Measurements from ENCODE around the gene C19orf38. TPM values are rescaled to one million over a fixed set of nuclear protein-coding genes. Genes with fewer than 3 reads are reported as not detected.
"Not testable (repeated sequence)": the region's sequence is repeated elsewhere in the genome, so short reads cannot be mapped to it uniquely, and the experiment has no call there.

The C19orf38 gene
- total RNA-seq, 1 experiment from 2014 or later: not detected

- no peak for DNase-seq (ENCODE audit: low spot score)
- in situ Hi-C loops (cut with HindIII; ENCODE audit: low sequenced_read_pairs): no loop called here
Observed at GRCh38 chr19:10839114-10840050, 8.8 kb upstream of the C19orf38 start.

DNA sequence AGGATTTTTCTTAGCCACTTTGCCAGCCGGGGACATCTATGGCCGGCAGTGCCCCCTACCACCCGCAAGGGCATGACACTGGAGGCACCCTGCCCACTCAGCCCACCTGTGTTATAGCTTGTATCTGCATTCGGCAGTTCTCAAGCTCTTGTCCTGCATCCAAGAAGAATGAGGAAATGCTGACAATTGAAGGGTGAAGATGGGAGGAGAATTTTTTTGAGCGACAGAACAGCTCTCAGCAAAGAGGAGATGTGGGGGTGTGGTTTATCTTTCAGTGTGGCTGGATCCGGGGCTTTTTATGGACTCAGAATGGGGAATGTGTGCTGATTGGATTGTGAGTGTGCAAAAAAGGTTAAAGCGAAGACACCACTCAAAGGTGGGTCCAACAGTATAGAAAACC, 5.4 kb upstream of the C19orf38 start:
- no peak for DNase-seq (ENCODE audit: low spot score)
- in situ Hi-C loops (cut with HindIII; ENCODE audit: low sequenced_read_pairs): no loop called here

- DNase-seq (ENCODE audit: low spot score): no peak
- in situ Hi-C loops (cut with HindIII; ENCODE audit: low sequenced_read_pairs): no loop called here
Observed at GRCh38 chr19:10846500-10847202, 1.6 kb upstream of the C19orf38 start.

GRCh38 chr19:10850631-10851030, 2.4 kb downstream of the C19orf38 start:
- no peak for DNase-seq (ENCODE audit: low spot score)
- in situ Hi-C loops (cut with HindIII; ENCODE audit: low sequenced_read_pairs): no loop called here

- DNase-seq (ENCODE audit: low spot score): no peak
- in situ Hi-C loops (cut with HindIII; ENCODE audit: low sequenced_read_pairs): no loop called here
Observed at GRCh38 chr19:10852098-10852800, 4.0 kb downstream of the C19orf38 start.

DNA sequence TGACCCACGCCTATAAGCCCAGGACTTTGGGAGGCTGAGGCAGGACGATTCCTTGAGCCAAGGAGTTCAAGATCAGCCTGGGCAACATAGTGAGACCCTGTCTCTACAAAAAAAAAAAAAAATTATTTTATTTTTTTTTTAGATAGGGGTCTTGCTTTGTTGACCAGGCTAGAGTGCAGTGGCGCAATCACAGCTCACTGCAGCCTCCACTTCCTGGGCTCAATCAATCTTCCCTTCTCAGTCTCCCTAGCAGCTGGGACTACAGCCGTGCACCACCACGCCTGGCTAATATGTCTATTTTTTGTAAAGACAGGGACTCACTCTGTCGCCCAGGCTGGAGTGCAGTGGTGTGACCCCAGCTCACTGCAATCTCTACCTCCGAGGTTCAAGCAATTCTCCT, 4.7 kb downstream of the C19orf38 start:
- no peak for DNase-seq (ENCODE audit: low spot score)
- in situ Hi-C loops (cut with HindIII; ENCODE audit: low sequenced_read_pairs): no loop called here

GRCh38 chr19:10854350-10855089, 6.3 kb downstream of the C19orf38 start:
- DNase-seq (ENCODE audit: low spot score): no peak
- in situ Hi-C loops (cut with HindIII; ENCODE audit: low sequenced_read_pairs): no loop called here

GRCh38 chr19:10855879-10856522, 7.8 kb downstream of the C19orf38 start:
- DNase-seq (ENCODE audit: low spot score): no peak
- in situ Hi-C loops (cut with HindIII; ENCODE audit: low sequenced_read_pairs): no loop called here

DNA sequence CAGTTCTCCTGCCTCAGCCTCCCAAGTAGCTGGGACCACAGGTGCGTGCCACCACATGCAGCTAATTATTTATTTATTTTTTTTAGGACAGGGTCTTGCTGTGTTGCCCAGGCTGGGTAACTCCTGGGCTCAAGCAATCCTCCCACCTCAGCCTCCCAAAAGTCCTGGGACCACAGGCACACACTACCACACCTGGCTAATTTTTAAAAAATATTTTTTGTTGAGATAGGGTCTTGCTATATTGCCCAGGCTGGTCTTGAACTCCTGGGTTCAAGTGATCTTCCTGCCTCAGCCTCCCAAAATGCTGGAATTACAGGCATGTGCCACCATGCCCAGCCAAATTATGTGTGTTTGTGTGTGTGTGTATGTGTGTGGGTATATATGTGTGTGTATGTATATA, 8.7 kb downstream of the C19orf38 start:
- in situ Hi-C loops (cut with HindIII; ENCODE audit: low sequenced_read_pairs); DNase-seq (ENCODE audit: low spot score): not testable (repeated sequence)

DNA sequence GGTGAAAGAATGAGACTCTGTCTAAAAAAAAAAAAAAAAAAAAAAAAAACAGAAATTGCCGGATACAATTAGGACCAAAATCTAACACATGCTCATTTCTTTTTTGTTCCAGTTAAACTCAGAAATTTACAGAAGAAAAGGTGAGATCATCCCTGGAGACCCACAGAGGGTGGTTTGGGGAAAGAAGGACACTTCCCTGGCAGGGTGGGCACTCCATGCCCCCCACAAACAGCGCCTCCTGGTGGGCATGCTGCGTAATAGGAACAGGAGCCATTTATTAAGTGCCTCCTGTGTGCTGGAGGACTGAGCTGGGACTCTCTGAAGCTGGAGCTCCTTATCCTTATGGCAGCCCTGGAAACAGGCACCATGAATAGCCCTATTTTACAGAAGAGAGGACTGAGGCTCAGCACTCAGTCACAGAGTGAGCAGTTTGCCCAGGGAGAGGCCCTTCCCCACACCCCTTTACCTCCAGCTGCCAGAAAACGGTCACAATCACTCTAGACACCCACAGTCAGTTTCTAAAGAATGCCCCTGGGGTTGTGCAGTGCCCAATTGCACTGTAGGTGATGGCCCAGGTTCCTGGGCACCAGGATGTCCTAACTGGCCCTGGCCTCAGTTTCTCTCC, 10.1 kb downstream of the C19orf38 start:
- in situ Hi-C loops (cut with HindIII; ENCODE audit: low sequenced_read_pairs): no loop called here
- no peak for DNase-seq (ENCODE audit: low spot score)

DNA sequence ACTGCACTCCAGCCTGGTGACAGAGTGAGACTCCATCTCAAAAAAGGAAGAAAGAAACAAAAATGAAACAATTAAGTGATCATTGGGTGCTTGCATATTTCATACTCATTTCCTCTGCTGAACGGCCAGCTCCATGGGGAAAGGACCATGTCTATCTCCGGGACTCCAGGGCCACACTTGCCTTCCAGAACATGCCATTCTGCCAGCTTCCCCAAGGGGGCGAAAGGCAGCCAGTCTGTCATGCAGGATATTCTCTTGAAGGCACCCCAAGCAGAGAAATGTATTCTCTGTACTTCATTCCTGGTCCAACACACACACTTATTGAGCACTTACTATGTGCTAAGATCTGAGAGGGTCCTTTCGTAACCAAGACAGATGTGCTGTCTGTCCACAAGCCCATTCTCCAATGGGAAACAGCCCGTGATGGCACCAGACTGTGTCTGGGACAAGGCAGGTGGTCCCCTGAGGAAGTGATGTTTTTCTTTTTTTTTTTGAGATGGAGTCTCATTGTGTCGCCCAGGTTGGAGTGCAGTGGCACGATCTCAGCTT, 13.0 kb downstream of the C19orf38 start:
- in situ Hi-C loops (cut with HindIII; ENCODE audit: low sequenced_read_pairs): no loop called here
- DNase-seq (ENCODE audit: low spot score): no peak

DNA sequence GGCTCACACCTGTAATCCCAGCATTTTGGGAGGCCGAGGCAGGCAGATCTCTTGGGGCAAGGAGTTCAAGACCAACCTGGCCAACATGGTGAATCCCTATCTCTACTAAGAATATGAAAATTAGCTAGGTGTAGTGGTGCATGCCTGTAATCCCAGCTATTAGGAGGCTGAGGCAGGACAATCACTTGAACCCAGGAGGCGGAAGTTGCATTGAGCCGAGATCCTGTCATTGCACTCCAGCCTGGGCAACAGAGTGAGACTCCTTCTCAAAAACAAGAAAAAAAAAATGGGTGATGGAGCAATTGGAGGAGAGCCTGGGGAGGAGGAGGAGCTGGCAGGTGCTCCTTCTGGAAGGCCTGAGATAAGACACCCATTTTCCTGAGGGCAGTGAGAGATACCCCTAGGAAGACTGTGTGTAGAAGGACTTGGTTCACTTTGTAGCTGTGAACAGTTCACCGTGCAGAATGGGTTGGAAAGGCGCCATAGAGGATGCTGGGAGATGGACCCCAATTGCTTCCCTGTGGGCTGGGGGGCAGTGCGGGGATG, 14.4 kb downstream of the C19orf38 start:
- in situ Hi-C loops (cut with HindIII; ENCODE audit: low sequenced_read_pairs): no loop called here

GRCh38 chr19:10863107-10863717, 15.0 kb downstream of the C19orf38 start:
- DNase-seq (ENCODE audit: low spot score): no peak
- in situ Hi-C loops (cut with HindIII; ENCODE audit: low sequenced_read_pairs): no loop called here

More for the DNA sequence above, 14.4 kb downstream of the C19orf38 start:
- no peak for DNase-seq (ENCODE audit: low spot score)

GRCh38 chr19:10864538-10864899, 16.3 kb downstream of the C19orf38 start:
- in situ Hi-C loops (cut with HindIII; ENCODE audit: low sequenced_read_pairs): no loop called here
- DNase-seq (ENCODE audit: low spot score): peak; percentile 90

GRCh38 chr19:10866495-10866894, 18.3 kb downstream of the C19orf38 start:
- DNase-seq (ENCODE audit: low spot score): no peak
- in situ Hi-C loops (cut with HindIII; ENCODE audit: low sequenced_read_pairs): no loop called here

GRCh38 chr19:10868872-10869547, 20.8 kb downstream of the C19orf38 start:
- DNase-seq (ENCODE audit: low spot score): no peak
- in situ Hi-C loops (cut with HindIII; ENCODE audit: low sequenced_read_pairs): no loop called here

GRCh38 chr19:10869872-10870311, 21.7 kb downstream of the C19orf38 start:
- DNase-seq (ENCODE audit: low spot score); in situ Hi-C loops (cut with HindIII; ENCODE audit: low sequenced_read_pairs): not testable (repeated sequence)

Measured in G401 (cell line).